Kidney (tissue), 14 donors: ENCODE measurements around the gene USP30. TPM values are rescaled to one million over a fixed set of nuclear protein-coding genes. Genes with fewer than 3 reads are reported as not detected.

ENCODE experiments used
- DNase-seq, 5 donors: peaks; one replicate each; pipeline ENCODE4 v3.0.0-alpha.2; 2013 to 2020
- FAIRE-seq: peaks from 2 replicates; lab custom pipeline; 2012; peaks lifted over from hg19 to GRCh38; lab: Jason Lieb, UNC
- H3K27ac ChIP-seq, 2 donors: one replicate each; pipeline ENCODE4 v1.7.0; 2013; ENCODE audit warnings: low read depth in 2 of 2, low read length in 2 of 2, inconsistent platforms in 1 of 2
- H3K27me3 ChIP-seq: one replicate; pipeline ENCODE4 v1.7.1; 2013; ENCODE audit warnings: low read length, inconsistent platforms; ENCODE audit not compliant: control insufficient read depth, insufficient read depth
- H3K36me3 ChIP-seq, 3 donors: one replicate each; pipeline versions ENCODE4 v1.7.0 to v1.7.1; 2013; ENCODE audit warnings: low read length in 3 of 3, control low read depth in 1 of 3, inconsistent platforms in 1 of 3; ENCODE audit not compliant: insufficient read depth in 3 of 3, control insufficient read depth in 2 of 3
- H3K4me1 ChIP-seq, 3 donors: one replicate each; pipeline versions ENCODE4 v1.7.0 to v1.7.1; 2013; ENCODE audit warnings: low read length in 3 of 3, inconsistent platforms in 1 of 3, low read depth in 1 of 3; ENCODE audit not compliant: control insufficient read depth in 2 of 3, insufficient read depth in 2 of 3
- H3K4me3 ChIP-seq, 3 donors: one replicate each; pipeline versions ENCODE4 v1.7.0 to v1.8.1; 2013; ENCODE audit warnings: low read length in 3 of 3, control low read depth in 1 of 3, inconsistent platforms in 1 of 3
- H3K9ac ChIP-seq, 3 donors: one replicate each; pipeline versions ENCODE4 v1.7.0 to v1.7.1; 2013; ENCODE audit warnings: low read length in 3 of 3, control low read depth in 1 of 3, inconsistent platforms in 1 of 3
- H3K9me3 ChIP-seq, 3 donors: one replicate each; pipeline versions ENCODE4 v1.7.0 to v1.7.1; 2013; ENCODE audit warnings: low read length in 3 of 3, control low read depth in 1 of 3, inconsistent platforms in 1 of 3; ENCODE audit not compliant: control insufficient read depth in 2 of 3, insufficient read depth in 1 of 3
- intact Hi-C: fragments of 100-400 bp; cut with DNase I; formaldehyde crosslinking; loops from one replicate; pipeline ENCODE4 v1.11.1; 2022
- polyA plus RNA-seq: library from polyadenylated mRNA; stranded (reverse); fragments of 350-450 nt; fragmentation: Illumina TruSeq; extraction: RNeasy Lipid Tissue Mini Kit (QIAGEN cat#74804); gene quantifications from one replicate; pipeline ENCODE4 v1.2.3, GENCODE V29; 2014; ENCODE audit warnings: low read depth, low replicate concordance; ENCODE audit not compliant: insufficient read depth
- total RNA-seq: library from RNA; stranded (reverse); fragmentation: NEBNext Ultra II Directional; extraction: Animal tissue kit (Norgen Biotek cat#: 25700); gene quantifications from one replicate; pipeline ENCODE4 v1.2.1, GENCODE V29; 2021
- TF ChIP-seq, protein P1 (sequence below): IDR thresholded peaks from 3 replicates; pipeline ENCODE4 v1.5.1; 2012; ENCODE audit warnings: mild to moderate bottlenecking, moderate library complexity, borderline replicate concordance; ENCODE audit not compliant: insufficient read depth; ENCODE audit errors: extremely low read depth
- donor health status: control.
- donor health status: control.
- donor health status: control.
- donor health status: control.
- donor health status: control.
- donor health status: DM: yes; HTN: yes; CAD: no.
- donor health status: Normal renal cell carcinoma (clear cell type).

USP30 gene
- total and polyA plus RNA-seq, 2 donors from 2014 or later = 9.6 to 16.1 TPM

- DNase-seq = peak in 2 of 5 donors; percentile 21 to 49
- Histone ChIP-seq H3K27me3 (no peaks in the 10 kb centered on the region), H3K9ac (no peak overlapping the region), H3K4me3 (no peak overlapping the region), H3K27ac (no peak overlapping the region), H3K36me3 (peaks cover 9 to 29% (median 12%) of the 10 kb centered on the region in 3 donors), H3K4me1 (peaks cover 0 to 12% (median 2%) of the 10 kb centered on the region in 3 donors), H3K9me3 (no peaks in the 10 kb centered on the region)
- FAIRE-seq = no peak
- TF ChIP-seq, protein P1, sequence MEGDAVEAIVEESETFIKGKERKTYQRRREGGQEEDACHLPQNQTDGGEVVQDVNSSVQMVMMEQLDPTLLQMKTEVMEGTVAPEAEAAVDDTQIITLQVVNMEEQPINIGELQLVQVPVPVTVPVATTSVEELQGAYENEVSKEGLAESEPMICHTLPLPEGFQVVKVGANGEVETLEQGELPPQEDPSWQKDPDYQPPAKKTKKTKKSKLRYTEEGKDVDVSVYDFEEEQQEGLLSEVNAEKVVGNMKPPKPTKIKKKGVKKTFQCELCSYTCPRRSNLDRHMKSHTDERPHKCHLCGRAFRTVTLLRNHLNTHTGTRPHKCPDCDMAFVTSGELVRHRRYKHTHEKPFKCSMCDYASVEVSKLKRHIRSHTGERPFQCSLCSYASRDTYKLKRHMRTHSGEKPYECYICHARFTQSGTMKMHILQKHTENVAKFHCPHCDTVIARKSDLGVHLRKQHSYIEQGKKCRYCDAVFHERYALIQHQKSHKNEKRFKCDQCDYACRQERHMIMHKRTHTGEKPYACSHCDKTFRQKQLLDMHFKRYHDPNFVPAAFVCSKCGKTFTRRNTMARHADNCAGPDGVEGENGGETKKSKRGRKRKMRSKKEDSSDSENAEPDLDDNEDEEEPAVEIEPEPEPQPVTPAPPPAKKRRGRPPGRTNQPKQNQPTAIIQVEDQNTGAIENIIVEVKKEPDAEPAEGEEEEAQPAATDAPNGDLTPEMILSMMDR = no peak
- intact Hi-C loops = no loop called here
These were observed 12.9 kb downstream of the USP30 start for GRCh38 chr12:109065154-109065852.

- DNase-seq (no peak), FAIRE-seq (no peak)
- Histone ChIP-seq H3K27me3 (no peaks in the 10 kb centered on the region), H3K4me3 (no peak overlapping the region), H3K9me3 (no peaks in the 10 kb centered on the region), H3K27ac (no peak overlapping the region), H3K9ac (no peak overlapping the region), H3K4me1 (peaks cover 0 to 12% (median 2%) of the 10 kb centered on the region in 3 donors), H3K36me3 (peaks cover 9 to 34% (median 12%) of the 10 kb centered on the region in 3 donors)
- TF ChIP-seq, protein P1 = no peak
- intact Hi-C loops = no loop called here
These were observed 13.4 kb downstream of the USP30 start for GRCh38 chr12:109065853-109066193.

- TF ChIP-seq, protein P1 = no peak
- H3K27ac ChIP-seq = peak overlapping the region in 1 of 2 donors; percentile 23
- peaks cover 15 to 50% (median 19%) of the 10 kb centered on the region in 3 donors for H3K36me3 ChIP-seq
- no peaks in the 10 kb centered on the region for H3K9me3 ChIP-seq
- peaks cover 0 to 9% (median 2%) of the 10 kb centered on the region in 3 donors for H3K4me1 ChIP-seq
- intact Hi-C loops = no loop called here
- no peak overlapping the region for H3K4me3 ChIP-seq
- H3K27me3 ChIP-seq = no peaks in the 10 kb centered on the region
- DNase-seq (no peak), FAIRE-seq (no peak)
- H3K9ac ChIP-seq = no peak overlapping the region
These were observed 17.2 kb downstream of the USP30 start for GRCh38 chr12:109069307-109070271.
